Stromal cell of bone marrow (primary cell): ENCODE results near the gene BLNK.

Source experiments
- DNase-seq: peaks from one replicate; pipeline ENCODE4 v3.0.0-alpha.2; 2012; ENCODE audit warnings: low read depth

Gene BLNK

DNA sequence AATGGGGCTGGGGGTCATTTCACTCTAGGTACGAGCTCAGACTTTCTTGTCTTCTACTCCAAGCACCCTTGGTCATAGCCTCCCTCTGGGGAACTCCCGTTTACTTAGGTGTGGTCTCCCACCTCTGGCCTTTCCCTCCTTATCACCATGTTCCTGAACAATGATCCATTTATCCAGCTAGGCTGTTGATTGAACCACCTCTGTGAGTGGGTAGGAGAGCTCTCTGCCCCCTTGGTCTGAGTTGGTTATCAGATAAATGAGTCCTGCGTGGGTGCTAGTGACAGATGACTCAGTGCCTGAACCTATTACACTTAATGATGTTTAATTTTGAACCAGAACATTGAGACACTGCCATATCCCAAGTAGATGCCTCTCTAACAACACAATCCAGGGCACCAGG, 9.4 kb downstream of the BLNK start:
- DNase-seq: no peak

DNA sequence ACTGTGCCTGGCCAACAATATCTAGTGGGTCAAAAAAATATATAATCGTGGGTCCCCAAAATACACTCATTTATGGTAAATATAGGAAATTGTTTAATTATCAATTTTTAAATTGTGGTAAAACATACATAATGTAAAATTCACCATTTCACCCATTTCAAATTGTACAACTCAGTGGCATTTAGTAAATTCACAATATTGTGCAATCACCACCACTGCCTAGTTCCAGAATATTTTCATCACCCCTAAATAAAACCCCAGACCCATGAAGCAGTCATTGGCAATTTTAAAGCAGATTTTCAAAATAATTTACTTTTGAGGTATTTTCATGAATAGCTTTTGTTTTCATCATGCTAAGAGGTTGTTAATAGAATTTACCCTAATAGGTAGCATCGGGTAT, 10.2 kb downstream of the BLNK start:
- no peak for DNase-seq

DNA sequence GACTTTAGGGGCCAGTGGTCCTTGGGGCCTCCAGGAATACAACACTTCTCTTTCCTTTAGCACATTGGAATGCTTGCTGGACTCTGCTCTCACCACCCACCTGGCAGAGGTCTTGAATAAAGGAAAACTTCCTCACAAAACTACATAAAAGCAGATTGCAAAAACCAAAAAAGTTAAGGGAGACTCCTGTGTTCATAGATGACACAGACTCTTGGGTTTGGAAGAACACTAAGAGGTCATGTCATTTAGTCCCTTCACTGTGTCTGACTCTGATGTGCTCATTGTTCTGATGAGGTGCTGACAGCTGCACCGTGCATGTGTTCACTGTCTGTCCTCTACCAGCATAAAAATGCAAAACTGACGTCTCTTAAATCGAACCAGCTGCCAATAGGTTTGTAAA, 11.4 kb downstream of the BLNK start:
- no peak for DNase-seq

DNA sequence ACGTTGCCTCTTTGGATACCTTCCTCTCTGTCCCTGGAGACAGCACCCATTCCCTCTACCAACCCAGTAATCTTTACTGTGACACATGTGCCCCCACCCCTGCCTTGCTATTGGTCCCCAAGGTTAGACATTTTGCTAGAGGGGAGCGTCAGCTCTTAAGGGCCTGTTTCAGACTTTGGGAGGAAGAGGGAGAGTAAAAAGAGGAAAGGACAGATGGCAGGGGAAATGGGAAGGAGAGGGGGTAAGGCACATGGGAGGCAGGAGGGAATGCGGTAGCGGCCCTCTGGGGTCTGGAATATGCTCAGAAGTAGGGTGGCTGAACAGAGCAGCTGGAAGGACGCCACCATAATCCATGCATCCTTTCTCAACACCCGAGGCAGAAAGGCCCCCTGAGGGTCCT, 12.2 kb downstream of the BLNK start:
- no peak for DNase-seq

DNA sequence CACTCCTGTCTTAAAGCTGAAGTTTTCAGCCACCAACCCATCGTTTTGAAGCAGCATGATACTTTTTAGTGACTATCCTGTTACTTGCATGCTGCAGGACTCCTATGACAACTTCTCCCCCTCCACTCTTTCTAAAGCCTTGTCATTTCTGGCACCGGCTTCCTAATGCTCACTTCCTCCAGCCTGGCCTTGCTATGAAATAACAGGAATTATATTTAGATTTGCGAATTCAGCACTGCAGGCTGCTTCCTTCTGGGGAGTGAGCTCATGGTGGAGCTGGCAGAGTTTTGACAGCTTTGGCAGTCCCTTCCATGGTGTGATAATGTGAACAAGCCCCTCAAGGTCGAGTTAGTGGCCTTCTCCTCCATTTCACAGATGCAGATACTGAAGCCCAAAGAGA, 13.4 kb downstream of the BLNK start:
- no peak for DNase-seq

DNA sequence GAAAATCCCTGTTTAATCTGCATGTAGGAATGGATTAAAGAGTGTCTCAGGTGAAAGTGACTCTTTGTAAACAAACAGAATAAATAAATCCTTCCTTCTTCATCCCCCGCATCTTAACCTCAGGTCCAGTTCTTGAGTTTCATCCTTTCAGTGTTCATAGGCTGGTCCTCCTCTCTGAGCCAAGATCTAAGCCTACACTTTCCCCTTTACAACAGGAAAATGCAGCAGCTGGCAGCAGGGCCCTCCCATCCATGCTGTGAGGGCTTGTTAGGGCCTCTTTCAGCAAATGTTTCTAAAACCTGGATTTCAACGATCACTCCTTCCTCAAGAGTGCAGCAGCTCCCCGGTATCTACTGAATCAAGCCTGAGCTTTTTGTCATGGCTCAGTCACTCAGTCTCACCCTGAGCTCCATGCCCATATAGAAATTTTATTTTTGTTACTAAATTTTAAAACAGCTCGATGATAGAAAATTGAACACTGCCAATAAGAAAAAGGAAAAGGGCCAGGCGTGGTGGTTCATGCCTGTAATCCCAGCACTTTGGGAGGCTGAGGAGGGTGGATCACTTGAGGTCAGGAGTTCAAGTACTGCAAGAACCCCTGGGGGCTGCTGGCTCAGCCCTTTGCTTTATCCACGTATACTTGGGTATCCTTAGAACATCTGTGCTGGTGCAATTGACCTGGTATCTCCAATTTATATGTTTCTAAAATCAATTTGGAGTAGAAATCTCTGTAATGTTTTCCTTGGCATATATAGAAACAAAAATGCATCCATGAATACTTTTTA, 15.6 kb downstream of the BLNK start:
- DNase-seq: no peak

DNA sequence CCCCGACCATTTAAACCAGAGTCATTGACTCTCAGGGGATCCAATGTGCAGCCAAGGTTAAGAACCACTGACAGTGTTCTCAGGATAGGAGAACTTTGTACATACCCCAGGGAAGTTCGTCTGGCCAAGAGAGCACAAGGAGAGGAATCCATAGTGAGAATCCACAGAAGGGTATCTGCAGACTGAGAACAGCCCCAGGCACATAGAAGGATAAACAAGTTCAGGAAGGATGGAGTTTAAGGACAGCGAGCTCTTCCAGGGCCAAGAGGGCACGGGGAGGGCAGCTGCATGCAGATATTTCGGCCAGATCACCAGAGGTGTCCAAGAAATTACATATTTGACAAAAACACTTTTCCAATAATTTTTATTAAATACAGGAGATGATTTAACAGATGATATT, 16.4 kb downstream of the BLNK start:
- DNase-seq: no peak

DNA sequence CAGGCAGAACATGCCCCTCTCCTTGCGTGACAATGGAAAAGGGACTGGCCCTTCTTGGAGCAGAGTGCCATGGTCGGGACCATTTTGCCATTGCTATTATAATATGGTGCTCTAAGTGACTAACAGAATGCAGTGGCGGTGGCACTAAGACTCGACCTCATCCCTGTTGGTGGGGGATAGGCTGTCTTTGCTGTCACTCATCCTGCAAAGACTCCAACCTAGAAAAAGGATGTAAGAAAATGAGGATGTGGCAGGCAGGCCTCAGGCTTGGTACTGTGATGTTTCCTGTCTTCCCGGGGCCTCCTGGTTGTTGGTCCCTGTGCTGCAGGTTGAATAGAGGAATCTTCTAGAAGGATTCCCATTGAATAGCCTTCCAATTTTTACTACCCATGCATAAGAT, 18.6 kb downstream of the BLNK start:
- DNase-seq: no peak

DNA sequence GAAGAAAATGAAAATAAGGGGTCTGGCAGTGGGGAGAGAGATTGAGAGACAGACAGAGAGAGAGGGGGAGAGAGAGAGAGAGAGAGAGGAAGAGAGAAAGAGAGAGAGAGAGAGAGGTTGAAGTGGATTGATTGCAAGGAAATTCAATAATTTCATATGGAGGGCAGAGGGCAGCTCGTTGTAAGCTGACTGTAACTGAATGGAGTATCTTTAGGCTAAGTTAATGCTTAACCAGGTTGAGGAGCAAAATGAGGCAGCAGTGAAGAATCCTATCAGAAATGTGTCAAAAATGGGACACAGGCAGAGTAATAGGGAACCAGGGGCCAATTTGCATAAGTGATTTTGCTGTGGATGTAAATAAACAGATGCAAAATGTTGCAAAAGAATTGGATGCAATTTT, 21.0 kb downstream of the BLNK start:
- DNase-seq: no peak

DNA sequence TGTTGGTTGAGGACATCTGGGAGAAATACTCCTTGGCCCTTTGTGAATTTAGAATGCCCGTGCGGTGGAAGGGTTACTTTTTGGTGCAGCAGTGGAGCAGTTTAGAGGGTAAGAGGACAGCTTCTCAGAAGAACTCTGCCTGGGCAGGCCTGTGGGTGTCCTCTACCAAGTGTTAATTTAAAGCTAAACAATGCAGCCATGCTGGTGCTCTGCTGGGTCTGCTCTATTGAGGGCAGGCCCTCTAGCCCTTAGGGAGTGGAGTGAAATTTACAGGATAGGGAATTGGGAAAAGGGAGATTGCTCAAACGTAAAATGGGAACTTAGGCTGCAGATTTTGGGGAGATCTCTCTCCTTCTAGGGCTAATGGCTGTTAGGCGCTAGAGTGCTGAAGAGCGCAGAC, 22.1 kb downstream of the BLNK start:
- no peak for DNase-seq

DNA sequence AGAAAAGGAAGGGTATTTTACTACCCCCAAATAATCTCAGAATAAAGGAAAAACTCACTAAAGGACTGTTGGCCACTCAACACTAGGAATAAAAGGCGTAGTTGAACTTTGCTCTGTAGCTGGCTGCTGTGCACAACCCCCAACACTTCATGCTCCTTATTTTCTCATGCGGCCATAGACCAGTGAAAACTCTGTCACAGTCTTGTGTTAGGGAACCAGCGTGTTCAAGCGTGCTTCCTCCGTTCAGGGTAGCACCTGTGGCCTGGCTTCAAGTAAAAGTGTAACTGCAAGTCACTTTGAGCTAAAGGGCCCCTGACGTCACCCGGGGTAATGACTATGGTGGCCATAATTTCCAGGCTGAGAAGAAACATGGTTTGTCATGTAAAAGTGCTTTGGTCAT, 27.0 kb downstream of the BLNK start:
- DNase-seq: no peak

DNA sequence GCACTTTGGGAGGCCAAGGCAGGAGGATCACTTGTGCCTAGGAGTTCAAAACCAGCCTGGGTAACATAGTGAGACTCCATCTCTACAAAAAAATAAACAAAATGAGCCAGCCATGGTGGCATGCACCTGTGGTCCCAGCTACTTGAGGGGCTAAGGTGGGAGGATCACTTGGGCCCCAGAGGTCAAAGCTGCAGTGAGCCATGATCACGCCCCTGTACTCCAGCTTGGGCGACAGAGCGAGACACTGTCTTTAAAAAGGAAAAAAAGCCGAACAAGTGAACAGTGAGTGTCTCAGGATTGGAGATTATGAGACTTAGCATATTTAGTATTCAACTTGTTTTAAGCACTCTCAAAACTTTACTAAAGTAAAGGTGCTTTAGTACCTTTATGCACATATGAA, 28.1 kb downstream of the BLNK start:
- DNase-seq: no peak

DNA sequence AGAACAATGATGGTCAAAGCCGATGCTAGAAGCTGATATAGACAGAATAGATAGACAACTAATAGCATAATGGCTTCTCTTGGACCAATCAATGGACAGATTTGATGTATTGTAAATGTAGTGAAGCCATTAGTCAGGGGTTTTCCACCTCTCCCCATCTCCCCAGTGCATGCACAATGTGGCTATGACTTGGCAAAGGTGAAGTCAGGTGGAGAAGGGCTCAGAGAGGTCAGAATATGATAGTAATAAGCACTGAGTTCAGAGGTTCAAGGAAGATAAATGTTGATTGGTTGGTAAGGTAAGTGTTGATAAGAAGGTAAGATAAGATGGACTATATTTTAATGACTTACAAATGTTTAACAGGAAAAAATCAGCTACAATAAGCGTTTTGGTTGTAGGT, 28.5 kb downstream of the BLNK start:
- DNase-seq: no peak

DNA sequence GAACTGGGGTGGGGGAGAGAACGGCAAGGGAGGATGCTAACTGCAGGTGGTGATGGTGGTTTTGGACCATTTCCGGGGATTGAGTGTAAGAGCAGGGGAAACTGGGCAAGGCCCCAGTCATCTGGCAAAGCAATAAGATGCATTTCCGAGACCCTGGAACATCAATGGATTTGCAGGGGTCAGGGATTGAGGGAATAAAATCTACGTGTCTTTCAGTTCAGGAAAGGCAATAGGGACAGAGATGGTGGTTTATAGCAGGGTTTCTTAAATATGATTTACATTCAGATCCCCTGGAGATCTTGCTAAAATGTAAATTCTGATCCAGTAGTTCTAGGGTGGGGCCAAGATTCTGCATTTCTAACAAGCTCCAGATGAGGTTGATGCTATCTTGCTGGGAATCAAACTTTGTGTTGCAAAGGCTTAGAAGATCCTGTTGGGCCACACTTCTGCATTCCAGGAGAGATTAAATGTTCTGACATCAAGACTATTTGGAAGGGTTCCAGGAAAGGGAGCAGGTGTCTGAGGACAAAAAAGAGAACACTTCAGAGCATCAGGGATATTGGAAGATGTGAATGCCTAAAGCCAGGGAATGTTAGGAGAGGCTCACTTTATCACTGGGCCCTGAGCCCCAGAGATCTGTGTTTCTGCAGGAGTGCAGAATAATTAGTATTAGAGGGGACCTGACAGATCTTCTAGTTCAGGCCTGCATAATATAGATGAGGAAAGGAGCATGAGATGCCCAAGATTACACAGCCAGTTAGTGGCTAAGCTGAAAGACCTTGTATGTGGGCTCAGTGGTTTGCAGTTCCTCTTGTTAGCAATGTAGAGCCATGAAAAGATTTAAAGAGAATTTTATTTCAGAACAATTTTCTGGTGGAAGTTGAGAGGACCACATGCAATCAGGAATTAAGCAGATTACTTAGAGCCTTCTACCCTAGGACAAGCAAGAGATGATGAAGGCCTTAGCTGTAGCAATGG, 32.4 kb downstream of the BLNK start:
- DNase-seq: no peak

DNA sequence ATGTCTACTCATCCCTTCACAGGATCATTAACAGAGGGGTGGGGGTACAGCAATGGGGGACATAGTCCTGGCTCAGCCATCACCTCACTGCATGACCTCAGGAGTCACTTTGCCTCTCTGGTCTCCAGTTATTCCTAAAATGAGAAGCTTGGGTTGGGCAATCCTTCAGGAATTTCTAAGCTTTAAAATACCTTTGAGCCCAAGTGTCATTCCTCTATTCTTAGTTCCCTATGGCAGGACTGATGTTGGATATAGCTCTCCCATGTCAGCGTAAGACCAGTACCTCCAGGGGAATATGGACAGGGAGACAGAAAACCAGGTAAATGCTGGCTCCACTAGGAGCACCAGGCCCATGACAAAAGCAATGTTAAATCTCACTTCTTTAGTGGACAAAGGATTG, 34.5 kb downstream of the BLNK start:
- no peak for DNase-seq

DNA sequence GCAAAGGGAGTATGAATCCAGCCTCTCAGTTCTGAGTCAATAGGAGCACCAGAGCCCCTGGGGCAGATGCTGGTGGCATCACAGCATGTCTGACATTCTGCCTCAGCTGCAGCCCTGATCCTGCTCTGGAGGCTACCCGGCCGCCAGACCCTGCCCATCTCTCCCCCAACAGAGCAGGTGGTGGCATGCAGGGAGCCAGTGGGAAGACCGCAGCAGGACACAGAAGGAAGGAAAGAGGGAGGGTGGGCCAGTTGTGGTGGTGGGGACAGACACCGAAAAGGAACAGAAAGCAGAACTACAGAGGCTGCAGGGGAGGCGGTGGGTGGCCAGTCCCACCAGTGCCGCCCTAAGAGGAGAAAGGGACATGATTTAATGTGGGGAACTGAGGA, 35.3 kb downstream of the BLNK start:
- DNase-seq: no peak

DNA sequence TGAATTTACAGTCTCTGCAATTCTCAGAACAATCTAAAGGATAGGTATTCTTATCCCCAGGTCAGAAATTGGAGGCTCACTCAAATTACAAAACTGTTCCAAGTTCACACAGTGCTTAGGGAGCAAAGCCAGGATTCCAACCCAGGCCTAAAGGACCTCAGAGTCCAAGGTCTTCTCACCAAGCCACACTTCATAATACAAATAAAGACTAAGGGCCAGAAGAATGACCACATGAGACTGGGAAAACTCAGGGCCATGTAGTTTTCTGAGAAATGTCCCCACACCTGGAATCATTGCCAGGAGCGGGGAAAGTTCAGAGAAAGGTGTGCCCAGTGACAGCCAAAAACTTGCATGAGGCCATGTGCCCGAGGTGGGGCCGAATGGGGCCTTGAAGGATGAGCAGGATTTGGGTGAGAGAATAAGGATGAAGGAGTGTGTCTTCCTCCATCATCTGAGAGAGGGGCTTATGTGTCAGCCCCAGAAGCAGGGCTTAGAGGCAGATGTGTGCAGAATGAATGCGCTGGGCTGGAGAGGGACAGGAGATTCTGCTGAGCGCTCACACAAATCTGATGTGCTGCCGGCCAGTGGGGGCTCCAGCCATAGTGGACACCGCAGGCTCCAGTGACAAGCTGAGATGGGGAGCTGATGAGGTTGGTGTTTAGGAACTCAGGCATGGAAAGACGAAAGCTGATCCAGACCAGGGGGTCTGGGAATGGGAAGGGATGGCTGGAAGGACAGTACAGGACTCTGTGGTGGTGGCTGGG, 35.9 kb downstream of the BLNK start:
- no peak for DNase-seq

DNA sequence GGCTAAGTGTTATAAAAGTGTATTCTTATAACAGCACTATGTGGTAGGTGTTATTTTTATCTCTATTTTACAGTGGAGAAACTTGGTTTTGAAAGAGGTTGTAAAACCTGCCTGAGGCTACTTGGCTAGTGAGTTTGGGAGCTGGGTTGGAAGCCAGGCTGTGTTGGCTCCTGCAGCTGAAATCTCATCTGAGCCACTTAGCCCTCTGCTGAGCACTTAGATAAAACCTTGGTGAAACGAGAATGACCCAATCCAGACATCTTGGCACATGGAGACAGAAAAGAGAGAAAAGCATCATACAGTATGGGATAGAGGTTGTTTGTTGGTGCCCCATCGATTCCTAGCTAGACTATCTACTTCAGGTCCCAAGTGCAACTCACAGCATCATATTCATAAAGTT, 37.4 kb downstream of the BLNK start:
- DNase-seq: no peak

DNA sequence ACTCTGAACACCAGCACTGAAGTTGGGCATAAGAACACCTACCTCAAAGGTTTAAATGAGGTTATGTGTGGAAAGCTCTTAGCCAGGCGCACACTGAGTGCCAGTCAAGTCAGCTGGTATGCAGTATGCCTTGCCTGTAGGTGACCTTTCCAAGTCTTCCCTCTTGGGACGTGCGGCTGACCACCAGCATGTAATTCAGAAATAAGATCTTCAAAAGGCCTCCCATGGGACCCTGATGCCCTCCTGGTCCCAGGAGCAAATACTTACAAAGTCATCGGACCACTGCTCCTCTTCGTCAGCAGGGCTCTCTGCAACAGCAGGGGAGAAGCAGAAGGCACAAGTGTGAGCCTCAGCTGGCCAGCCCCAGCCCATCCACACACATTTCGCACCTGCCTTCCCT, 40.8 kb downstream of the BLNK start:
- no peak for DNase-seq

DNA sequence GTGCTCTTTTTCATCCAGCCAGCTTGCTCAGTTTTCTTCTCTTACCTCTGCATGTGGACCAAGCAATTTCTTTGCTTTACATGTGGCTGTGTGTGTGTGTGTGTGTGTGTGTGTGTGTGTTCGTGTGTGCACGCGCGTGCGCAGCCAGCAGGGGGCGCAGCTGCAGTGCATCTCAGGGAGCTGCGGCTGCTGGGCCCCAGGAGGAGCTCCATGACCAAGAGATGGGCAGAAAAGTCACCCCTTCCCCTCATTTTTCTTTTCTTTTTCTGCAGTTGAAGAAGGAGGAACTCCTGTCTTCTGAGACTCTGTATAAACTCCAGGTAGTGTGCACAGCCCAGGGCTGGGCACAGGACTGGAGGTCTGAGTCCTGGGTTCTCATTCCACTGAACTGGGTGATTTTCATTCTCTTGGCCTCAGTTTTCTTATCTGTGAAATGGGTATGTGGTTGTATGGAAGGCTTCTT, 41.8 kb downstream of the BLNK start:
- peak; percentile 36 for DNase-seq

DNA sequence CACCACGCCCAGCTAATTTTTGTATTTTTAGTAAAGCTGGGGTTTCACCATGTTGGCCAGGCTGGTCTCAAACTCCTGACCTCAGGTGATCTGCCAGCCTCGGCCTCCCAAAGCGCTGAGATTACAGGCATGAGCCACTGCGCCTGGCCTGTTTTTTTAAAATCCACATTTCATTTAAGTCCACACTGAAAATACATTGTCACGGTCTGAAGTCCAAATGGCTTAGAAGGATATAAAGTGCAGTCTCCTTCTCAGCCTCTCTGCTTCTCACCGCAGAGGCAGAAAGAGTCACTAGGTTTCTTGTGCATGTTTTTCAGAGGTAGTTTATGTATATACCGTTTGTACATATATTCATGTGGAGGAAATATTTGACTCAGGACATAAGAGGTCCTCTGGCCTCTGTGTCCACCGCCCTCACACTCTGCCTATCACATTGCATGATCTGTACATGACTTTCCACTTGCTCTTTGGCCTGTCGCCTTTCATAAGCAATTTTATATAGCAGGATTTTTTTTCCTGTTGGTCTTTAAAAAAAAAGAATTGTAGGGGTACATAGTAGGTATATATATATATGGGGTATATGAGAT, 42.9 kb downstream of the BLNK start:
- DNase-seq: no peak

DNA sequence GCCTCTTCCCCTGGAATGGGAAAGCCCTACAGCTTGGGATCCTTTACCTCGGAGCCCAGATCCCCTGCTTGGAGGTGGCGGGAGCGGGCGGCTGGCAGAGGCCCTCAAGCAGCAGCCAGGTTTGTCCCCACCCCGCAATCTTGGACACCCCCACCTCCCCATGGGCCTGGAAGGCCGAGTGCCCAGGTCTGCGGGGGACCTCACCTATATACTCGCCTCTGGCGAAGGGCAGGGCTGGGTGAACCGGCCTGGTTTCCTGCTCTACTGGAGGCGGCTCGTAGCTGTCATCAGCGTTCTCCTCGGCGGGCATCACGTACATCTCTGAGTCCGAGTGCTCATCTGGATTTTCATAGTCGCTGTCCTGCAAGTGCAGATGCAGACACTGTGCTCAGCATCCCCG, 44.2 kb downstream of the BLNK start:
- no peak for DNase-seq
